BLaER1 treated with 17β-estradiol and CSF1 and Interleukin-3, amounts not matched to agents 10 nM and 100 nM (cell line): ENCODE data around the gene PTGDR2.
A peak's percentile ranks its signal among the peaks of the same experiment; 100 is the strongest.

Source experiments
- H3K27ac ChIP-seq, 11 experiments: shearing (Covaris generic); formaldehyde crosslinking; 2 replicates each; pipeline ENCODE4 v1.8.1; 2022
- H3K27me3 ChIP-seq, 11 experiments: shearing (Covaris generic); formaldehyde crosslinking; 2 replicates each; pipeline ENCODE4 v1.8.1; 2022
- H3K36me3 ChIP-seq, 11 experiments: shearing (Covaris generic); formaldehyde crosslinking; 2 replicates each; pipeline ENCODE4 v1.8.1; 2022
- H3K4me1 ChIP-seq, 10 experiments: shearing (Covaris generic); formaldehyde crosslinking; 2 replicates each; pipeline ENCODE4 v1.8.1; 2022
- H3K4me2 ChIP-seq, 11 experiments: shearing (Covaris generic); formaldehyde crosslinking; 2 replicates each; pipeline ENCODE4 v1.8.1; 2022
- H3K4me3 ChIP-seq, 10 experiments: shearing (Covaris generic); formaldehyde crosslinking; 2 replicates each; pipeline ENCODE4 v1.8.1; 2022
- H3K9ac ChIP-seq, 11 experiments: shearing (Covaris generic); formaldehyde crosslinking; 2 replicates each; pipeline ENCODE4 v1.8.1; 2022
- H3K9me3 ChIP-seq, 11 experiments: shearing (Covaris generic); formaldehyde crosslinking; replicated peaks in 1 of 11; 2 replicates each; pipeline ENCODE4 v1.8.1; 2022
- H4K20me1 ChIP-seq, 11 experiments: shearing (Covaris generic); formaldehyde crosslinking; 2 replicates each; pipeline ENCODE4 v1.8.1; 2022
- Cebpa-rat ChIP-seq, 11 experiments: shearing (Covaris generic); IDR thresholded peaks; 2 replicates each; pipeline ENCODE4 v1.8.1; 2022

Gene PTGDR2

DNA sequence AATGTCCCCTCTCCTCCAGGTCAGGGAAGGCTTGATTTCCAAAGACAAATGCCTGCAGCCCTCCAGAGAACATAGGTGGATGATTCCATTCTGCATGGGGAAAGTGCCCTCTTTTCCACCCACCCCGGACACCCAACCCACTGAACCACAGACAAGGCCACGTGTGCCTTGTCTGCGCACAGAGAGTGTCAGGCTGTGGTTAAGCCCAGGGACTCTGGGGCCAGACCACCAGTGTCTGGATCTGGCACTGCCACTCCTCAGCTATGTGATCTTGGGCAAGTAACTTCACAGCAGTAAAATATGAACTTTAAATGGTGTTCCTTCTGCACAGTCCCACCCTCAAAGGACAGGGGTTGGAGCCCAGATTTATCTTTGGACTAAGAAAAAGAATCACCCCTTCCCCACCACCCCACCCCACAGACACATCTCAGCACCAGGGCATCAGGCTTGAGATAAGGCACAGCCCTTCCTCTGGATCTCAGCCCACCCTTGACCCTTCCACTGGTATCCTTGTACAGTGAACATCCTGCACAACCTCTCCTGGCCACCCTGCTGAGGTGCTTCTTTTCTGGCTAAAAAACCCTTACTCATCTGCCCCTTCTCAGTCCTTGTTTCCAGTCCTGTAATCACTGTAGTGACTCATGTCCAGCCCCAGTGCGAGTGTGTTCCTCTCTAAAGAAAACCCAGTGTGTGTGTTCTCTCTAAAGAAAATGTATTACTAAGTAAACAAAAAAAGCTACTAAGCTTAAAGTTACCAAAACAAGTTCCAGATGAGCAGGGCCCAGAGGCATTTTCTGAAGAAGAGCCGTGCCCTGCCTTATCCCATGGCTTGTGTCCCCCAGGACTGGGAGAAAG lies 1.9 kb upstream of the PTGDR2 start:
- Histone ChIP-seq H3K9me3 (peaks cover 0 to 8% (median 2%) of the 10 kb centered on the region in 11 experiments; a peak in 6 of 22 replicates), H3K4me2 (peak overlapping the region; percentile 55 to 87 (median 79)), H3K4me3 (no peak overlapping the region), H3K27me3 (peaks cover 0 to 3% (median 0%) of the 10 kb centered on the region in 11 experiments; a peak in 1 of 22 replicates), H3K4me1 (peaks cover 74 to 98% (median 95%) of the 10 kb centered on the region in 10 experiments), H3K27ac (peak overlapping the region in 8 of 11 experiments; percentile 12 to 77 (median 50); a peak in 13 of 22 replicates), H3K36me3 (peaks cover 6 to 12% (median 10%) of the 10 kb centered on the region in 11 experiments), H4K20me1 (peaks cover 0 to 10% (median 0%) of the 10 kb centered on the region in 11 experiments; a peak in 3 of 22 replicates), H3K9ac (peak overlapping the region in 3 of 11 experiments; percentile 12 to 39 (median 20); a peak in 3 of 22 replicates)
- TF ChIP-seq Cebpa-rat (IDR thresholded peaks at IDR 0.05): no peak

DNA sequence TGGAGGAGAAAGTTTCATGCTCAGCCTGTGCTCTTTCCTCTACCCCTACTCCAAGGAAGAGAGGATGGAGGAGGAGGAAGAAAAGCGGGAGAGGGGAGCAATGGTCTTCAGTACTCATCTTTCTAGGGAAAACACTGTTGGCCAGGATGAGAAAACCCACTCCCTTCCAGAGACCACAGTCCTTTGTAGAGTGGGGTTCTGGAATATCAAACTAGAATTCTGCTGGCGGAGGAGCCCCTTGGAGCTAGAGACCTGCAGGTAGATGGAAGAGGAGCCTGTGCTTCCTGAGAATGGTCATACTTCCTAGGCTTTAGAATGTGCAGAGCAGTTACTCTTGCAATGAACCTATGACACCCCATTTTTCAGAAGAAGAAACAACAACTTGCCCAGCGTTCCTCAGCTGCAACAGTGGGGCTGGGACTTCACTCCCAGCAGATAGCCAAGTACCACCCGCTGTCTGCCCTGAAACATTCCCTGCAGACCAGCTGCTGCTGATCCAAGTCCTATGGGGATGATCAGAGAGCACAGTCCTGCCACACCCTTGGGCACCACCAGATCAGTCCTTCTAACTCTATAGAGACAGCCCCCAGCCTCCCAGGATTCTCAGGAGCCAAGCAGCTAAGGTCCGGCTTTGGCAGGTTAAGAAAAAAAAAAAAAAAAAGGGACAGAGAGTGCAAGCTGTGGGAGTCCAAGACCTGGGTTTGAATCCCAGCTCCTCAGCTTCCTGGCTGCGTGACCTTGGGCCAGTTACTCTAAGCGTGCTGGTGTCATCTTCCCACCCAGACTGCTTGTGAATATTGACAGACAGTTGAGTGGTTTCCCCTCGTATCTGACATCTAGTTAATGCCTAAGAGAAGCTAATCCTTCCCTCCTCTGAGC lies 664 bp downstream of the PTGDR2 start:
- no peaks in the 10 kb centered on the region for H3K27me3 ChIP-seq
- H3K4me3 ChIP-seq: 0 out of 20 replicates have a peak overlapping the region, but pooled peaks of 1 of the 10 experiments have one; percentile 3
- H3K27ac ChIP-seq: peak overlapping the region in 8 of 11 experiments; percentile 10 to 60 (median 32); a peak in 10 of 22 replicates
- H4K20me1 ChIP-seq: peaks cover 0 to 27% (median under 1%) of the 10 kb centered on the region in 11 experiments; a peak in 8 of 22 replicates
- H3K4me2 ChIP-seq: peak overlapping the region; percentile 55 to 87 (median 79)
- peak overlapping the region in 9 of 11 experiments; percentile 10 to 69 (median 50); a peak in 14 of 22 replicates for H3K9ac ChIP-seq
- peaks cover 0 to 12% (median 5%) of the 10 kb centered on the region in 11 experiments; a peak in 6 of 22 replicates for H3K9me3 ChIP-seq
- TF ChIP-seq Cebpa-rat (IDR thresholded peaks at IDR 0.05): no peak
- H3K4me1 ChIP-seq: peaks cover 60 to 73% (median 72%) of the 10 kb centered on the region in 10 experiments
- peaks cover 31 to 37% (median 35%) of the 10 kb centered on the region in 11 experiments for H3K36me3 ChIP-seq

DNA sequence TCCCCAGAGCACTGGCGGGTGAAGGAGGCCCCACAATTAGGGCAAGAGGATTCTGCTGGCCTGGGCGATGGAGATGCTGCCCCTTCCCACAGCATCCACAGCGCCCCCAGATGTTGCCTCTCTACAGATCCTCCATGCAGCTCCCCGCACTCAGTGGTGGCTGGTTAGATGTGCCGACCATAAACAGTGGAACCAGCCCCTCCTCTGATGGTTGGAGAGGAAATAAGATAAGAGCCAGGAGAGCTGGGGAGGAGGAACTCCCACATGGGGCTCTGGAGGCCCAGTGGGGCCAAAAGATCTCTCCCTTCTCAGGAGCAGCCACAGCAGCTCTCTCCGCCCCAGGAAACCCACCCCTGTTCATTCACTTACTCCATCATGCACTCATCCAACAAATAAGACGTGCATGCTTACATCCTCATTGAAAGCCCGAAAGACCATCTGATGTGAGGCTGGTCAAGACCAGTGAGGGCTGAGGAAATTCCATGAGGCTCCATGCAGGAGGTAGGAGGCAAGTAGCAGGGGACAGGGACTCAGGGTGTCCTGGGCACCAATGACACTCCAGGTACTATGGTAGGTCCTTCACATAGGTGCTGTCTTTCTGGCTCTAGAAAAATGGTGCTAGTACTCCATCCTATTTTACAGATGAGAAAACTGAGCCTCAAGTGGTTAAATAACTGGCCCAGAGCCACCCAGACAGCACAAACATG lies 1.5 kb downstream of the PTGDR2 start:
- no peak for TF ChIP-seq Cebpa-rat (IDR thresholded peaks at IDR 0.05)
- H3K4me2 ChIP-seq: peak overlapping the region; percentile 55 to 87 (median 79)
- H4K20me1 ChIP-seq: peaks cover 0 to 35% (median 6%) of the 10 kb centered on the region in 11 experiments; a peak in 12 of 22 replicates
- peaks cover 0 to 12% (median 5%) of the 10 kb centered on the region in 11 experiments; a peak in 6 of 22 replicates for H3K9me3 ChIP-seq
- H3K4me3 ChIP-seq: peak overlapping the region in 1 of 10 experiments; percentile 3; a peak in 1 of 20 replicates
- H3K9ac ChIP-seq: peak overlapping the region in 7 of 11 experiments; percentile 0 to 44 (median 16); a peak in 5 of 22 replicates
- peak overlapping the region in 8 of 11 experiments; percentile 5 to 60 (median 34); a peak in 11 of 22 replicates for H3K27ac ChIP-seq
- no peaks in the 10 kb centered on the region for H3K27me3 ChIP-seq
- peaks cover 57 to 73% (median 66%) of the 10 kb centered on the region in 10 experiments for H3K4me1 ChIP-seq
- peaks cover 39 to 45% (median 43%) of the 10 kb centered on the region in 11 experiments for H3K36me3 ChIP-seq

DNA sequence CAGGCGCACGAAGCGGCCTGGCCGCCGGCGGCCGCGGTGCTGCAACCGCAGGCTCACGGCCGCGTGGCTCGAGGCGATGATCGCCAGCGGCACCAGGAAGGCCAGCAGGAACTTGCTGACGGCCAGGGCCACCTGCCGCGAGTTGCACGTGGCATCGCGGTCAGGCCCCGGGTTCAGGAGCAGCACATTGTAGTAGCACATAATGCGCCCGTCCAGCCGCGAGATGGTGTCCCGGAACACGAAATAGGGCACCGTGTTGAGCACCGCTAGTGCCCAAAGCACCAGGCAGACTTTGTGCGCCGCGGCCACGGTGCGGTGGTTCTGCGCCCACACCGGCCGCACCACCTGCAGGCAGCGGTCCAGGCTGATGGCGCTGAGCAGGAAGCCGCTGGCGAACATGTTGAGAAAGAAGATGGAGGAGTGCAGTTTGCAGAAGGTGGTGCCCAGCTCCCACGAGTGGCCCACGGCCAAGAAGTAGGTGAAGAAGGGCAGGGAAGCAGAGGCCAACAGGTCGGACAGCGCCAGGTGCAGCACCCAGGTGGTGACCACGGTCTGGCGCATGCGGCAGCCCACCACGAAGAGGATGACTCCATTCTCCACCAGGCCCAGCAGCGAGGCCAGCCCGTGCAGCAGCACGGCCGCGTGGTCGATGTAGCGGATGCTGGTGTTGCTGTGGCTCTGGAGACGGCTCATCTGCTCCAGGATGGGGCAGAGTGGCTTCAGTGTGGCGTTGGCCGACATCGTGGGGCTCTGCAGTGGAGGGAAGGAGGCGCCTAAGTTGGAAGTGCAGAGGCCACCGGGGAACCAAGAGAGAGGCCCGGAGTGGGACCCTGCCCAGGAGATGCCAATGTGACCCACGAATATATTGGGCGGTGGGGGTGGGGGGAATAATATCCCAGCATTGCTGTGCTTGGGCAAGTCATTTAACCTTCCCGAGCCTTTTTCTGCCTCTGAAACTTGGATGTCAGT lies 2.5 kb downstream of the PTGDR2 start:
- peaks cover 0 to 12% (median 5%) of the 10 kb centered on the region in 11 experiments; a peak in 6 of 22 replicates for H3K9me3 ChIP-seq
- H3K4me1 ChIP-seq: peaks cover 57 to 73% (median 66%) of the 10 kb centered on the region in 10 experiments
- H3K4me2 ChIP-seq: peak overlapping the region; percentile 55 to 87 (median 79); a peak in 20 of 22 replicates
- H4K20me1 ChIP-seq: peaks cover 0 to 45% (median 16%) of the 10 kb centered on the region in 11 experiments; a peak in 16 of 22 replicates
- peak overlapping the region in 4 of 11 experiments; percentile 5 to 44 (median 22); a peak in 4 of 22 replicates for H3K9ac ChIP-seq
- peaks cover 41 to 56% (median 53%) of the 10 kb centered on the region in 11 experiments for H3K36me3 ChIP-seq
- TF ChIP-seq Cebpa-rat (IDR thresholded peaks at IDR 0.05): no peak
- no peak overlapping the region for H3K4me3 ChIP-seq
- no peaks in the 10 kb centered on the region for H3K27me3 ChIP-seq
- peak overlapping the region in 6 of 11 experiments; percentile 2 to 60 (median 24); a peak in 6 of 22 replicates for H3K27ac ChIP-seq

DNA sequence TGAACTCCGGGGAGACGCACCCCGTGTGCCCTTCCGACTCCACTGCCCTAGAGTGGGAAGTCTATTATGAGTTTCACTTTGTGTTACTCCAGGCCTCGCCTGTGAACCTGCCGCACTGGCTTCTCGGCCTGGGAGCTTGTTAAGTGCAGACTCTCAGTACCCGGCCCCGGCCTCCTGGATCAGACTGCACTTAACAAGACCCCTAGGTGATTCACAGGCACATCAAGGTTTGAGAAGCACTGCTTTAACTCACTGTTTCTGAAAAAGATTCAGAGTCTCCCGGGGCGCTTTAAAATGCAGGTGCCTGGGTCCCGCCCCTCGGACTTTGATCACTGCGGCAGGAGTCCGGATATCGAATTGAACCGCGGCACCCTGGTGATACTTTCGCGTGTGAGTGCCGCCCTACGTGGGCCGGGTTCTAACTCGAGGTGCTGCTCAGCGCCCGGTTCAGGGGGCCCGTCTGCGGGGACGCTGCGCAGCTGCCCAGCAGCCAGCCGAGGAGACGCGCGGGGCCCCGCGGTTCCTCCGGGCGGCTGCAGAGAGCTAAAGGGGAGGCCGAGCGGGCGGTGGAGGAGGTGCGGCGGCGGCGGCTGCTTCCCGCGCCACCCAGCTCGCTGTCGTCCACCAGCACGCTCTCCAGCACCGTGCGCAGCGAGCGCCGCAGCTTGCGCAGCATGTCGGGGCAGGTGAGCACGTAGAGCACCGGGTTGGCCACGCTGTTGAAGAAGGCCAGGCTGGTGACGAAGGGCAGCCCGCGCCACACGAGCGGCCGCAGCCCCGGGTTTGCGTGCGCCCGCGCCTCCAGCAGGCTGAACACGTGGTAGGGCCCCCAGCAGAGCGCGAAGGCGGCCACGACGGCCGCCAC lies 3.4 kb downstream of the PTGDR2 start:
- Histone ChIP-seq H3K4me3 (no peak overlapping the region), H3K36me3 (peaks cover 43 to 65% (median 62%) of the 10 kb centered on the region in 11 experiments), H3K27ac (no peak overlapping the region), H3K9ac (no peak overlapping the region), H3K4me2 (no peak overlapping the region), H3K9me3 (peaks cover 0 to 12% (median 5%) of the 10 kb centered on the region in 11 experiments; a peak in 6 of 22 replicates), H4K20me1 (peaks cover 0 to 54% (median 25%) of the 10 kb centered on the region in 11 experiments; a peak in 18 of 22 replicates), H3K27me3 (no peaks in the 10 kb centered on the region), H3K4me1 (peaks cover 56 to 73% (median 66%) of the 10 kb centered on the region in 10 experiments)
- TF ChIP-seq Cebpa-rat (IDR thresholded peaks at IDR 0.05): no peak

DNA sequence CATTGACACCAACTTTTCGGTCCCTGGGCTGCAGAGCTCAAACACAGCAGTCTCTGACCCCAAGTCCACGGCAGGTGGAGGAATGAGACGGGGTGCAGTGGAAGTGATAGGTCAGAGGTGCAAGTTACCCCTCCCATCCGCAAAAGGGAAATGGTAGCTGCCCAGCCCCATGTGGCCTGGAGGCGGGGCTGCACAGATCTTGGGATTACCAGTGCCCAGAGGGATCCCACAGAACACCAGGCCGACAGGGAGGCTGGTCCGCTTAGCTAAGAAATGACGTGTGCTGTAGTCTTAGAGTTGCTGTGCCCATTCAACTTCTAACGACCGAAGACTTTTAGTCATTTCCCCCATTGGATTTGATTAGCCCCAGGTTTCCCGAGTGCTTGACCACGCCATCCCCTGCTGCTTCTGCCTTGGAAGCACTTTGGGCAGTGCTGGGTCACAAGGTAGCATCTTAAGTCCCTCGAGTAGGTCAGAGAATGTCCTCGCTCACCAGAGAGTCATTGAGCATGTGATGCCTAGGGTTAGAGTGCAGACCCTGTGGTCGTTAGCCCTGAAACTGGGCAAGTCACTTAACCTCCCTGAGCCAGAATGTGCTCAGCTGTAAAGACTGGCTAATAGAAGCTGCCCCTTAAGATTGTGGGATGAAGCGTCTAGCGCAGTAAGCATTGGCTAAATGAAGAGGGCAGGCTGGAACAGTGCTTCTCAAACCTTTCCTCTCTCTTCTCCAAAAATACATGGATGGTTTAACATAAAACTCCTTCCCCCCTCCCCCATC lies 4.2 kb downstream of the PTGDR2 start:
- H3K4me1 ChIP-seq: peaks cover 49 to 73% (median 64%) of the 10 kb centered on the region in 10 experiments
- H3K4me3 ChIP-seq: no peak overlapping the region
- no peak overlapping the region for H3K27ac ChIP-seq
- peaks cover 0 to 12% (median 5%) of the 10 kb centered on the region in 11 experiments; a peak in 6 of 22 replicates for H3K9me3 ChIP-seq
- no peaks in the 10 kb centered on the region for H3K27me3 ChIP-seq
- TF ChIP-seq Cebpa-rat (IDR thresholded peaks at IDR 0.05): no peak
- no peak overlapping the region for H3K4me2 ChIP-seq
- H4K20me1 ChIP-seq: peaks cover 0 to 63% (median 30%) of the 10 kb centered on the region in 11 experiments; a peak in 18 of 22 replicates
- peaks cover 43 to 72% (median 66%) of the 10 kb centered on the region in 11 experiments for H3K36me3 ChIP-seq
- H3K9ac ChIP-seq: no peak overlapping the region
